Stimulated activated CD4-positive, alpha-beta T cell treated with anti-CD3 and anti-CD28 coated beads, Interleukin-4, amount 100 ng/mL, for 24 hours (primary cell): Measurements from ENCODE around the gene NDUFB10.

Experiments used
- DNase-seq: peaks from one replicate; pipeline ENCODE4 v3.0.0-alpha.2; 2020

The NDUFB10 gene

GRCh38 chr16:1989209-1990100 is 30.1 kb downstream of the NDUFB10 start, which contains the start of gene SYNGR3:
SYNGR3 (plus strand) TSS chr16:1989970; CDS start chr16:1990103, 133 bp downstream.
- no peak for DNase-seq

- DNase-seq = no peak
These were observed 30.7 kb downstream of the NDUFB10 start for GRCh38 chr16:1990101-1990350.

GRCh38 chr16:1990351-1991134 is 31.2 kb downstream of the NDUFB10 start:
- no peak for DNase-seq

- DNase-seq = peak; percentile 43
These were observed 31.8 kb downstream of the NDUFB10 start for GRCh38 chr16:1991135-1991551.

GRCh38 chr16:1991588-1991947 is 32.2 kb downstream of the NDUFB10 start:
- no peak for DNase-seq

- peak; percentile 96 for DNase-seq
These were observed 32.8 kb downstream of the NDUFB10 start for GRCh38 chr16:1991948-1992703.

- DNase-seq = no peak
These were observed 33.5 kb downstream of the NDUFB10 start for GRCh38 chr16:1992704-1993317.

- DNase-seq = no peak
These were observed 34.4 kb downstream of the NDUFB10 start for GRCh38 chr16:1993731-1994131.

GRCh38 chr16:1997494-1998359 is 38.4 kb downstream of the NDUFB10 start:
- no peak for DNase-seq

GRCh38 chr16:1998360-1998835 is 39.1 kb downstream of the NDUFB10 start:
- no peak for DNase-seq

- DNase-seq = no peak
These were observed 39.8 kb downstream of the NDUFB10 start for GRCh38 chr16:1998852-1999801.

GRCh38 chr16:1999866-2000514 is 40.7 kb downstream of the NDUFB10 start:
- no peak for DNase-seq

- DNase-seq = no peak
These were observed 41.7 kb downstream of the NDUFB10 start for GRCh38 chr16:2001035-2001434.

GRCh38 chr16:2001456-2002355 is 42.4 kb downstream of the NDUFB10 start:
- no peak for DNase-seq

- DNase-seq = no peak
These were observed 43.3 kb downstream of the NDUFB10 start for GRCh38 chr16:2002406-2003230.

- DNase-seq = no peak
These were observed 44.0 kb downstream of the NDUFB10 start for GRCh38 chr16:2003231-2003826.

GRCh38 chr16:2003827-2004641 is 44.7 kb downstream of the NDUFB10 start:
- peak; percentile 89 for DNase-seq
